ENCODE results near the gene OSTF1. TPM values are rescaled to one million over a fixed set of nuclear protein-coding genes. Genes with fewer than 3 reads are reported as not detected.

OSTF1 gene
- total and polyA plus RNA-seq, 2 donors (not counting 3 experiments of a cell fraction or from before 2014, with no cell fraction given), result 23.5 to 70.9 TPM

DNA sequence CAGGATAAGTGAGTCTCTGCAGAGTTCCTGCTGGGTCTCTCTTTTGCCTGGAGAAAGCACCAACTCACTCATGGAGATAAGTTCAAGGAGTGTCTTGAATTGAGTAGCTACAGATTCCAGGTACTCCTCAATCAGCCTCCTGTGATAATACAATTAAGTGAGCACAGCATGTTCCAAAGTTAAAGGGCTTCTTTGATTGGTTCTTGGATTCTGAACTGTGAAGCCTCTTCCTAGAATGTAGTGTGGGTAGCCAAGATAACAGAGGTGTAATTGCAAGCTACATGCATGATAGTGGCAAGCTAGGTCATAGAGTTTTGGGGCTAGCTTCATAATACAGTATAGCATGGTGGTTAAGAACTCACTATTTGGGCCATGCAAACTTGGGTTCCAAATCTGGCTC lies 37.0 kb upstream of the OSTF1 start:
- dilution Hi-C loops (cut with MboI; ENCODE audit: extremely low pct_ligation_motif_present, low sequenced_read_pairs), result loop anchor here (25.0 kb wide), 1 partner anchor 264 kb away; no protein-coding TSS in a partner anchor
- intact Hi-C loops (cut with micrococcal nuclease), result no loop called here
- peaks cover 3% of the 10 kb centered on the region in 2 experiments for H3K27me3 ChIP-seq (ENCODE audit: control insufficient read depth in 2 of 2, insufficient read depth in 2 of 2, low read length in 2 of 2)
- no peaks in the 10 kb centered on the region for H3K36me3 ChIP-seq (ENCODE audit: control insufficient read depth in 2 of 2, extremely low read depth in 1 of 2, insufficient read depth in 2 of 2, low read length in 2 of 2)
- H3K79me2 ChIP-seq (ENCODE audit: control insufficient read depth, insufficient read depth, low read length), result no peaks in the 10 kb centered on the region
- no TSS peak for BruUV-seq (replicated peaks)
- DNase-seq (ENCODE audit: low read depth, low spot score) (no peak), FAIRE-seq (no peak)
- no peak overlapping the region for H2AFZ ChIP-seq (ENCODE audit: low read depth, low read length)
- H3K9ac ChIP-seq (replicated peaks; ENCODE audit: extremely low read depth, insufficient read depth, low read length), result no peak overlapping the region
- ChIA-PET CTCF (interaction anchor here (0.7 to 1.0 kb wide), 2 partner anchors 21 to 277 kb away, joined by 3 read pairs; no protein-coding TSS in a partner anchor), POLR2A (no interaction called here)
- no peak overlapping the region for H3K4me2 ChIP-seq (ENCODE audit: insufficient read depth, low read length)
- no peaks in the 10 kb centered on the region for H3K9me1 ChIP-seq (replicated peaks; ENCODE audit: control insufficient read depth, extremely low read depth, insufficient read depth, low read length)
- H3K4me1 ChIP-seq (ENCODE audit: control insufficient read depth, extremely low read depth, insufficient read depth, low read length), result no peaks in the 10 kb centered on the region
- no peaks in the 10 kb centered on the region for H4K20me1 ChIP-seq (replicated peaks; ENCODE audit: control insufficient read depth, extremely low read depth, insufficient read depth, low read length)
- H3K4me3 ChIP-seq (replicated peaks in 1 of 3; ENCODE audit: insufficient read depth in 1 of 3, low read depth in 1 of 3, low read length in 3 of 3), result no peak overlapping the region
- TF ChIP-seq JUN (IDR thresholded peaks at IDR 0.05; ENCODE audit: borderline replicate concordance, insufficient read depth, insufficient read length, low read depth) (no peak), GATA2 (IDR thresholded peaks at IDR 0.05; ENCODE audit: insufficient read depth, insufficient read length, low read depth, low read length) (no peak), POLR2A (IDR thresholded peaks at IDR 0.05; ENCODE audit: low read depth, low read length) (no peak), POLR2AphosphoS5 (IDR thresholded peaks at IDR 0.05; ENCODE audit: insufficient read depth, low read depth, low read length) (no peak), EZH2 (IDR thresholded peaks at IDR 0.05; ENCODE audit: borderline replicate concordance, low read depth, low read length, severe bottlenecking) (no peak), MYC (IDR thresholded peaks at IDR 0.05; ENCODE audit: low read depth, low read length) (no peak), FOS (IDR thresholded peaks at IDR 0.05; ENCODE audit: borderline replicate concordance, insufficient read depth, low read length) (no peak)
- TF ChIP-seq, protein P1, sequence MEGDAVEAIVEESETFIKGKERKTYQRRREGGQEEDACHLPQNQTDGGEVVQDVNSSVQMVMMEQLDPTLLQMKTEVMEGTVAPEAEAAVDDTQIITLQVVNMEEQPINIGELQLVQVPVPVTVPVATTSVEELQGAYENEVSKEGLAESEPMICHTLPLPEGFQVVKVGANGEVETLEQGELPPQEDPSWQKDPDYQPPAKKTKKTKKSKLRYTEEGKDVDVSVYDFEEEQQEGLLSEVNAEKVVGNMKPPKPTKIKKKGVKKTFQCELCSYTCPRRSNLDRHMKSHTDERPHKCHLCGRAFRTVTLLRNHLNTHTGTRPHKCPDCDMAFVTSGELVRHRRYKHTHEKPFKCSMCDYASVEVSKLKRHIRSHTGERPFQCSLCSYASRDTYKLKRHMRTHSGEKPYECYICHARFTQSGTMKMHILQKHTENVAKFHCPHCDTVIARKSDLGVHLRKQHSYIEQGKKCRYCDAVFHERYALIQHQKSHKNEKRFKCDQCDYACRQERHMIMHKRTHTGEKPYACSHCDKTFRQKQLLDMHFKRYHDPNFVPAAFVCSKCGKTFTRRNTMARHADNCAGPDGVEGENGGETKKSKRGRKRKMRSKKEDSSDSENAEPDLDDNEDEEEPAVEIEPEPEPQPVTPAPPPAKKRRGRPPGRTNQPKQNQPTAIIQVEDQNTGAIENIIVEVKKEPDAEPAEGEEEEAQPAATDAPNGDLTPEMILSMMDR (IDR thresholded peaks at IDR 0.05; ENCODE audit: extremely low read depth in 1 of 2, insufficient read depth in 1 of 2, low read depth in 1 of 2, low read length in 2 of 2), result no peak
- TF ChIP-seq, protein P2, sequence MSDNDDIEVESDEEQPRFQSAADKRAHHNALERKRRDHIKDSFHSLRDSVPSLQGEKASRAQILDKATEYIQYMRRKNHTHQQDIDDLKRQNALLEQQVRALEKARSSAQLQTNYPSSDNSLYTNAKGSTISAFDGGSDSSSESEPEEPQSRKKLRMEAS (IDR thresholded peaks at IDR 0.05; ENCODE audit: insufficient read depth, insufficient read length), result no peak
- no peaks in the 10 kb centered on the region for H3K9me3 ChIP-seq (replicated peaks; ENCODE audit: control insufficient read depth, insufficient read depth, low read length)
- no peak overlapping the region for H3K27ac ChIP-seq (ENCODE audit: insufficient read depth, low read depth, low read length)
